Measurements from ENCODE around the gene RAD50. TPM values are rescaled to one million over a fixed set of nuclear protein-coding genes. Genes with fewer than 3 reads are reported as not detected.

Gene RAD50
- total and polyA plus RNA-seq, 7 donors, result 6.8 to 35.9 (median 28.5) TPM

DNA sequence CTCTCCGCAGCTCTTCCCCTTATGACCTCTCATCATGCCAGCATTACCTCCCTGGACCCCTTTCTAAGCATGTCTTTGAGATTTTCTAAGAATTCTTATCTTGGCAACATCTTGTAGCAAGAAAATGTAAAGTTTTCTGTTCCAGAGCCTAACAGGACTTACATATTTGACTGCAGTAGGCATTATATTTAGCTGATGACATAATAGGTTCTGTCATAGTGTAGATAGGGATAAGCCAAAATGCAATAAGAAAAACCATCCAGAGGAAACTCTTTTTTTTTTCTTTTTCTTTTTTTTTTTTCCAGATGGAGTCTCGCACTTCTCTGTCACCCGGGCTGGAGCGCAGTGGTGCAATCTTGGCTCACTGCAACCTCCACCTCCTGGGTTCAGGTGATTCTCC is 80.5 kb downstream of the RAD50 start:
- Histone ChIP-seq H3K9me3 (no peaks in the 10 kb centered on the region), H3K36me3 (ENCODE audit: insufficient read depth in 1 of 2, low read depth in 1 of 2) (peaks cover 15 to 76% of the 10 kb centered on the region in 2 donors)

DNA sequence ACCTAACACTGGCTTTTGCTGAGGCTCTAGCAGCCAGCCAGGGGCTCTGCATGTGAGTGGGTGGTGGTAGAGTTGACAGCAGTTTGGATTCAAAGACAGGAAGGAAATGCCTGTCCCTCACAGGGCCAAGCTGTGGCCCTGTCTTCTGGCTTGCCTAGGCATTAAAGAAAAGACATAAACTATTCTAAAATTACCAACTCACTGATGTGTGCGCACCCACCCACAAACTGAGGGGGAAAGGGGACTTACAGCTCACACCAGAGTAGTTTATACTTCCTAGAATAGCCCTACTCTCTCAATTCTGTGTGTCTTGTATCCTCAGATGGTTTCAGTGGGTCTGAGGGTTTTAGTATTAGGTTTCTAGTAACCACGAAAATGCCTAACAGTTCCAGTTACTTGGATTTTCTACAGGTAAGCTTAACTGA is 82.9 kb downstream of the RAD50 start:
- Histone ChIP-seq H3K36me3 (ENCODE audit: insufficient read depth in 1 of 2, low read depth in 1 of 2) (peaks cover 21 to 94% of the 10 kb centered on the region in 2 donors), H3K9me3 (no peaks in the 10 kb centered on the region), H3K27me3 (ENCODE audit: insufficient read depth in 3 of 3, low read length in 2 of 3) (no peaks in the 10 kb centered on the region), H3K4me3 (no peak overlapping the region), H3K4me1 (no peaks in the 10 kb centered on the region), H3K27ac (no peak overlapping the region)
- intact Hi-C loops (cut with DNase I), result no loop called here
- no peak for ATAC-seq
- no peak for DNase-seq
- WGBS, 3 donors, result 70 to 81% (median 75%) methylated on average over 2 of the region's 2 CpGs
- TF ChIP-seq, protein P1, sequence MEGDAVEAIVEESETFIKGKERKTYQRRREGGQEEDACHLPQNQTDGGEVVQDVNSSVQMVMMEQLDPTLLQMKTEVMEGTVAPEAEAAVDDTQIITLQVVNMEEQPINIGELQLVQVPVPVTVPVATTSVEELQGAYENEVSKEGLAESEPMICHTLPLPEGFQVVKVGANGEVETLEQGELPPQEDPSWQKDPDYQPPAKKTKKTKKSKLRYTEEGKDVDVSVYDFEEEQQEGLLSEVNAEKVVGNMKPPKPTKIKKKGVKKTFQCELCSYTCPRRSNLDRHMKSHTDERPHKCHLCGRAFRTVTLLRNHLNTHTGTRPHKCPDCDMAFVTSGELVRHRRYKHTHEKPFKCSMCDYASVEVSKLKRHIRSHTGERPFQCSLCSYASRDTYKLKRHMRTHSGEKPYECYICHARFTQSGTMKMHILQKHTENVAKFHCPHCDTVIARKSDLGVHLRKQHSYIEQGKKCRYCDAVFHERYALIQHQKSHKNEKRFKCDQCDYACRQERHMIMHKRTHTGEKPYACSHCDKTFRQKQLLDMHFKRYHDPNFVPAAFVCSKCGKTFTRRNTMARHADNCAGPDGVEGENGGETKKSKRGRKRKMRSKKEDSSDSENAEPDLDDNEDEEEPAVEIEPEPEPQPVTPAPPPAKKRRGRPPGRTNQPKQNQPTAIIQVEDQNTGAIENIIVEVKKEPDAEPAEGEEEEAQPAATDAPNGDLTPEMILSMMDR (IDR thresholded peaks at IDR 0.05), result no peak

More for the DNA sequence above, 80.5 kb downstream of the RAD50 start:
- Histone ChIP-seq H3K27me3 (ENCODE audit: insufficient read depth in 3 of 3, low read length in 2 of 3) (no peaks in the 10 kb centered on the region), H3K4me3 (no peak overlapping the region), H3K4me1 (no peaks in the 10 kb centered on the region), H3K27ac (no peak overlapping the region)
- no peak for ATAC-seq
- intact Hi-C loops (cut with DNase I), result no loop called here
- 94 to 97% (median 96%) methylated on average over 4 of the region's 4 CpGs for WGBS, 3 donors
- DNase-seq, result no peak
- TF ChIP-seq, protein P1 (IDR thresholded peaks at IDR 0.05), result no peak

DNA sequence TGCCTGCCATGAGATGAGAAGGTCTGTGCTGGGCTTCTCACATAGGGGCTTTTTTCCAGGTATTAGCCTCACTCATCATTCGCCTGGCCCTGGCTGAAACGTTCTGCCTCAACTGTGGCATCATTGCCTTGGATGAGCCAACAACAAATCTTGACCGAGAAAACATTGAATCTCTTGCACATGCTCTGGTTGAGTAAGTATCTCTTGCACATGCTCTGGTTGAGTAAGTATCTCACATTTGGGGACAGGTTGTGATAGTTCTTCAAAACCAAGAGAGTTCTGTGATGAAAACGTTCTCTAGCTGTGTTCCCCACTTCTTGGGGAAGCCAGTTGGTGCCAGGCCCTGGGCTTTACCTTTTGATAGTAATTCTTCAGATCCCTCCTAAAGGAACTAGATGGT is 83.8 kb downstream of the RAD50 start:
- Histone ChIP-seq H3K36me3 (ENCODE audit: insufficient read depth in 1 of 2, low read depth in 1 of 2) (peaks cover 21 to 96% of the 10 kb centered on the region in 2 donors), H3K27me3 (ENCODE audit: insufficient read depth in 3 of 3, low read length in 2 of 3) (no peaks in the 10 kb centered on the region), H3K4me3 (no peak overlapping the region), H3K4me1 (no peaks in the 10 kb centered on the region), H3K27ac (no peak overlapping the region), H3K9me3 (no peaks in the 10 kb centered on the region)
- no peak for DNase-seq
- TF ChIP-seq, protein P1 (IDR thresholded peaks at IDR 0.05), result no peak
- intact Hi-C loops (cut with DNase I), result no loop called here
- WGBS, 3 donors, result 87 to 93% (median 88%) methylated on average over 4 of the region's 4 CpGs
- no peak for ATAC-seq

DNA sequence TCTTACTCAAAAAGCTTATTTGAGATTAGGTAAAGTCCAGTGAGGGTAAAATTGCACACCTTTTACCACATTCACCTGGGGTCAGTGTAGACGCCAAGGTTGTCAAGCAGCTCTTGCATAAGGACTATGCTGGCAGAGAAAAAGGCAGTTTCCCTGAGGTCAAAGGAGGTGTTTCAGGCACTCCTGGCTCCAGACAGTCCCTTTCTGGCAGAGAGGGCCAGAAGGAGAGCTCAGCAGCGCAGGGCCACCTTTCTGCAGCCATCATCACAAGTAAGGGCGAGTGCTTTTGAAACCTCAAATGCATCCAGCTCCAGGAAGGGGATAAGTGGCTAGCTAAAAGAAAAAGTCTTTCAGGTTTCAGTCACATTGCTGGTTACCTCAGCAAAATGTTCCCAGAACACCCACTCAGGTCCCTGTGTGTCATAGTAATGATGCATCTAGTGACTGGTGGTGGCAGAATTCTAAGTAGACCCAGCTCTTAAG is 84.5 kb downstream of the RAD50 start:
- Histone ChIP-seq H3K36me3 (ENCODE audit: insufficient read depth in 1 of 2, low read depth in 1 of 2) (peaks cover 21 to 91% of the 10 kb centered on the region in 2 donors), H3K9me3 (no peaks in the 10 kb centered on the region), H3K27me3 (ENCODE audit: insufficient read depth in 3 of 3, low read length in 2 of 3) (no peaks in the 10 kb centered on the region), H3K4me3 (no peak overlapping the region), H3K4me1 (no peaks in the 10 kb centered on the region), H3K27ac (no peak overlapping the region)
- TF ChIP-seq, protein P1 (IDR thresholded peaks at IDR 0.05), result no peak
- ATAC-seq (no peak), DNase-seq (no peak)
- intact Hi-C loops (cut with DNase I), result no loop called here
- WGBS, 3 donors, result 95 to 99% (median 97%) methylated on average over 3 of the region's 3 CpGs

DNA sequence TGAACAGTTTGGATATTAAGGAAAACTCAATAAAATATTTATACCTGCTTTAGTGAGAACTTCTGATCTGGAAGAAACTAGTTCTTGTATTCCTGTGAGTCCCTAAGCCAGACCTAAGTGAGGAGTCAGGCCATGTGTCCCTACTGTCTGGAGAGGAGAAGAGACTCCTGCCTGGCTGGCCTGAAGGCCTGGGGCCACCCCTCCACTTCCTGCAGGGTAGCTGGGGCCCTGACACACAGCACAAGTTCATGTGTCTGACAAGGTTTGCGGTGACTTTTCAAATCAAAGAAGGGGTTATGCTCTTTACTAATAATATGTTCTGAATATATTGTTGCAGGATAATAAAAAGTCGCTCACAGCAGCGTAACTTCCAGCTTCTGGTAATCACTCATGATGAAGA is 85.1 kb downstream of the RAD50 start:
- intact Hi-C loops (cut with DNase I), result no loop called here
- peaks cover 18 to 85% of the 10 kb centered on the region in 2 donors for H3K36me3 ChIP-seq (ENCODE audit: insufficient read depth in 1 of 2, low read depth in 1 of 2)

More for the DNA sequence above, 85.1 kb downstream of the RAD50 start:
- Histone ChIP-seq H3K9me3 (no peaks in the 10 kb centered on the region), H3K4me1 (no peaks in the 10 kb centered on the region), H3K27ac (no peak overlapping the region), H3K27me3 (ENCODE audit: insufficient read depth in 3 of 3, low read length in 2 of 3) (no peaks in the 10 kb centered on the region), H3K4me3 (no peak overlapping the region)
- TF ChIP-seq, protein P1 (IDR thresholded peaks at IDR 0.05), result no peak
- DNase-seq (no peak), ATAC-seq (no peak)
- WGBS, 3 donors, result 98 to 99% (median 99%) methylated on average over 3 of the region's 3 CpGs
